Progenitor cell of endocrine pancreas (in vitro differentiated cells): ENCODE results near the gene MESD. TPM values are rescaled to one million over a fixed set of nuclear protein-coding genes. Genes with fewer than 3 reads are reported as not detected.

ENCODE experiments used
- DNase-seq: peaks from one replicate; pipeline ENCODE4 v3.0.0; 2021; ENCODE audit warnings: low spot score; ENCODE audit not compliant: unreplicated experiment
- H3K27ac Mint-ChIP-seq: 2 replicates; pipeline ENCODE4 v1.8.0; 2021; ENCODE audit warnings: mild to moderate bottlenecking, moderate library complexity, mixed read lengths
- H3K27me3 Mint-ChIP-seq: 2 replicates; pipeline ENCODE4 v1.8.0; 2021; ENCODE audit warnings: mixed read lengths
- H3K36me3 Mint-ChIP-seq: 2 replicates; pipeline ENCODE4 v1.8.0; 2022; ENCODE audit warnings: mixed read lengths; ENCODE audit not compliant: insufficient read depth
- H3K4me1 Mint-ChIP-seq: 2 replicates; pipeline ENCODE4 v1.8.0; 2021; ENCODE audit warnings: low read depth, mixed read lengths
- H3K4me3 Mint-ChIP-seq: 2 replicates; pipeline ENCODE4 v1.8.0; 2021; ENCODE audit warnings: low read depth, mild to moderate bottlenecking, moderate library complexity, mixed read lengths
- H3K9me3 Mint-ChIP-seq: 2 replicates; pipeline ENCODE4 v1.8.0; 2021; ENCODE audit warnings: low read depth, mixed read lengths
- total RNA-seq: library from RNA; stranded (reverse); gene quantifications from 2 replicates; pipeline ENCODE4 v1.2.1, GENCODE V29; 2021
- TF ChIP-seq, protein P1 (sequence below): fragments of 200-600 bp; sonication (generic); IDR thresholded peaks from one replicate; pipeline ENCODE4 v1.5.0; 2021; ENCODE audit warnings: antibody characterized with exemption, mild to moderate bottlenecking; ENCODE audit not compliant: unreplicated experiment

MESD gene
- total RNA-seq, 1 donor from 2014 or later: 42.6 TPM

DNA sequence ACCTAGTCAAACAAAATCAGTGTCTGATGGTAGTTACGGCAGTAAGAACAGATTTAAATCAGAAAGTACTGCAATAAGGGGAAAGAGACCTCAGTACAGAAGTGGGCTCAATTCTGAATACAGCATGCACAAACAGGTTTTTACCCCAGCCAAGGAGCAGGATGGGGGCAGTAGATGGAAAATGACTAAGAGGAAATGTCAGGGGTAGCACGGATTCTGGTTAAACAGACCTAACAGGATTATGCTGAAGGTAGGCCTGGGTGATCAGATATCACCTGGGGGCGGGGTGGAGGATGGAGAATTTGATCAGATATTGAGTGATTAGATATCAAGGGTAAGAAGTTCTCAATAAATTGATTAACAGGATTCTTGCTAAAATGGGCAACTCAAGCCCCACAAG, 19.0 kb downstream of the MESD start:
- Mint-ChIP-seq H3K4me3 (no peak overlapping the region), H3K27me3 (no peaks in the 10 kb centered on the region), H3K4me1 (no peaks in the 10 kb centered on the region), H3K27ac (no peak overlapping the region), H3K36me3 (peaks cover 4% of the 10 kb centered on the region), H3K9me3 (no peaks in the 10 kb centered on the region)
- no peak for DNase-seq
- TF ChIP-seq, protein P1, sequence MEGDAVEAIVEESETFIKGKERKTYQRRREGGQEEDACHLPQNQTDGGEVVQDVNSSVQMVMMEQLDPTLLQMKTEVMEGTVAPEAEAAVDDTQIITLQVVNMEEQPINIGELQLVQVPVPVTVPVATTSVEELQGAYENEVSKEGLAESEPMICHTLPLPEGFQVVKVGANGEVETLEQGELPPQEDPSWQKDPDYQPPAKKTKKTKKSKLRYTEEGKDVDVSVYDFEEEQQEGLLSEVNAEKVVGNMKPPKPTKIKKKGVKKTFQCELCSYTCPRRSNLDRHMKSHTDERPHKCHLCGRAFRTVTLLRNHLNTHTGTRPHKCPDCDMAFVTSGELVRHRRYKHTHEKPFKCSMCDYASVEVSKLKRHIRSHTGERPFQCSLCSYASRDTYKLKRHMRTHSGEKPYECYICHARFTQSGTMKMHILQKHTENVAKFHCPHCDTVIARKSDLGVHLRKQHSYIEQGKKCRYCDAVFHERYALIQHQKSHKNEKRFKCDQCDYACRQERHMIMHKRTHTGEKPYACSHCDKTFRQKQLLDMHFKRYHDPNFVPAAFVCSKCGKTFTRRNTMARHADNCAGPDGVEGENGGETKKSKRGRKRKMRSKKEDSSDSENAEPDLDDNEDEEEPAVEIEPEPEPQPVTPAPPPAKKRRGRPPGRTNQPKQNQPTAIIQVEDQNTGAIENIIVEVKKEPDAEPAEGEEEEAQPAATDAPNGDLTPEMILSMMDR: no peak

DNA sequence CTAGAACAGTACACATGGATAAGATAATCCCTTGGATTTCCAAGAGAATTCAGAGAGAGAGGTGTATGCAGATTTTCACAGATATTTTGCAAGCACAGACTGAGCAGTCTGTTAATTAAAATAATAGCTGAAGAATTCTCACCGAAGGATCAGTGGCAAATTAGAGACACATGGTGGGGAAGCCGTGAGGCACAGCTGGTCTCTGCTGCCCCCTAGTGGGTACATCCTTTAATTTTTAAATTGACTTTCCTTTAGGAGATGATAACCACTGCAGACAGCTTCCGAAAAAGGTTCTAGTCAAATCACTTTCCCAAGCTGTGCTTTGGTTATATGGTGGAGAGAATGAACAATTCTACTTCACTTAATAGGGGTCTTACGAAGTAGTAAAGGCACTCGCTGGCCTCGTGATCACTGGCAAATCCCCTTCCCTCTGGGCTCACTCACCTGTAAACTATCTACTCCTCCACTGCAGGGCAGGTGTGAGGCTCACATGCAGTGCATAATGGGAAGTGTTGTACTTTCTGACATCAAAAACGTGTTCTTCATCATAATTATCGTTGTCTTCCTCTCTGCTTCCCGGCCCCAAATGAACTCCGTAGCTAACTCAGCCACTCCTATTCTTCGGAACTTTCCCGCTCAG, 19.5 kb downstream of the MESD start:
- Mint-ChIP-seq H3K27ac (no peak overlapping the region), H3K36me3 (peaks cover 7% of the 10 kb centered on the region), H3K4me3 (no peak overlapping the region), H3K4me1 (no peaks in the 10 kb centered on the region), H3K9me3 (peaks cover under 1% of the 10 kb centered on the region), H3K27me3 (no peaks in the 10 kb centered on the region)
- DNase-seq: peak; percentile 23
- TF ChIP-seq, protein P1: peak; percentile 91

GRCh38 chr15:80969316-80969715, 20.3 kb downstream of the MESD start:
- H3K27me3 Mint-ChIP-seq: no peaks in the 10 kb centered on the region
- H3K27ac Mint-ChIP-seq: no peak overlapping the region
- H3K36me3 Mint-ChIP-seq: peaks cover 15% of the 10 kb centered on the region
- no peaks in the 10 kb centered on the region for H3K4me1 Mint-ChIP-seq
- no peak for DNase-seq
- H3K9me3 Mint-ChIP-seq: peaks cover 9% of the 10 kb centered on the region
- H3K4me3 Mint-ChIP-seq: no peak overlapping the region
- TF ChIP-seq, protein P1: no peak

DNA sequence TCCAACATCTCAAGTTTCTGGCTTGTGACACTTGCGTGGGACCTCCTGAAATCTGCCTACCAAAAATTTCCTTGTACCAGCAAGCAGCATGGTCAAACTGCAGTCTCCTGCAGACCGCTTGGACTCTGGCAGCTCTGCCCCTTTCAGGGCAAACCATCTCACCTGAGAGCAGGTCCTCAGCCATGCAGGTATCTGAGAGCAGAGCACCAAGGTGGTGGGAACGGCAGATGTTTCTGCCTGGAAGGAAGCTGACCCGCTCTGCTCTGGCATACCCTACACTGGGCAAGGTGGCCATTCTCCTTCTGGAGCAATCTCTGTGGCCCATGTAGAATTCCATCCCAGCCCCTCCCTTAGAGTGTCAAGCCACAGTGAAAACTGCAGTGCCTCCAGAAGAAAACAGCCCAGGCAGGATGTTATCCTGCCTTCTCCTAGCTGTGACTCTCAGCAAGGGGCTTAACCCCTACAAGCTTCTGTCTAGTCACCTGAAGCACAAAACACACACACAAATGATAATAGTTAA, 21.6 kb downstream of the MESD start:
- peaks cover 11% of the 10 kb centered on the region for H3K9me3 Mint-ChIP-seq
- peaks cover 20% of the 10 kb centered on the region for H3K36me3 Mint-ChIP-seq
- no peak for DNase-seq
- H3K4me3 Mint-ChIP-seq: no peak overlapping the region
- H3K27ac Mint-ChIP-seq: no peak overlapping the region
- no peaks in the 10 kb centered on the region for H3K27me3 Mint-ChIP-seq
- TF ChIP-seq, protein P1: no peak
- H3K4me1 Mint-ChIP-seq: no peaks in the 10 kb centered on the region

DNA sequence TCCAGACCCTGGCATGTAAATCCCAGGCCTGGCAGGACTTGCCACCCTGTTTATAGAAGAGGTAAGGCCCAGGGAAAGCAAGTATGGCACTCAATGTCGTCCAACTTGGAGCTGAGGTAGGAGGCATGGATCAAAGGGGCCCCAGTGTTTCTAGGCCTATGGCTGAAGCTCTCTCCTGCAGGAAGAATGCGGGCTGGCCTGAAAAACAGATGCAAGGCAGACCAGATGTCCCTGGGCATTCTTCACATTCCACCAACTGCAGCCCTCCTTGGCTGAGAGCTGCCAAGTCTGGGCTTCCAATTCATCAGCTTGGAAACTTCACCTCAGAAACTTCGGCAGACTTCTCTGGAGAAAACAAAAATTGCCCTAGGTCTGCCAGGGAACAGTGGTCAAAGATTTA, 22.2 kb downstream of the MESD start:
- Mint-ChIP-seq H3K4me1 (no peaks in the 10 kb centered on the region), H3K4me3 (no peak overlapping the region), H3K27ac (no peak overlapping the region), H3K36me3 (peaks cover 24% of the 10 kb centered on the region), H3K27me3 (no peaks in the 10 kb centered on the region), H3K9me3 (peaks cover 11% of the 10 kb centered on the region)
- no peak for DNase-seq
- TF ChIP-seq, protein P1: no peak
